Activated T-cell treated with anti-CD3 and anti-CD28 coated beads for 48 hours (primary cell): Measurements from ENCODE around the gene TGFBRAP1.

Experiments
- DNase-seq: peaks from one replicate; pipeline ENCODE4 v3.0.0-alpha.2; 2020; ENCODE audit warnings: low read depth

Gene TGFBRAP1

GRCh38 chr2:105317937-105318336 is 11.6 kb downstream of the TGFBRAP1 start:
- no peak for DNase-seq

- DNase-seq, result no peak
Observed at GRCh38 chr2:105315314-105315713, 14.2 kb downstream of the TGFBRAP1 start.

DNA sequence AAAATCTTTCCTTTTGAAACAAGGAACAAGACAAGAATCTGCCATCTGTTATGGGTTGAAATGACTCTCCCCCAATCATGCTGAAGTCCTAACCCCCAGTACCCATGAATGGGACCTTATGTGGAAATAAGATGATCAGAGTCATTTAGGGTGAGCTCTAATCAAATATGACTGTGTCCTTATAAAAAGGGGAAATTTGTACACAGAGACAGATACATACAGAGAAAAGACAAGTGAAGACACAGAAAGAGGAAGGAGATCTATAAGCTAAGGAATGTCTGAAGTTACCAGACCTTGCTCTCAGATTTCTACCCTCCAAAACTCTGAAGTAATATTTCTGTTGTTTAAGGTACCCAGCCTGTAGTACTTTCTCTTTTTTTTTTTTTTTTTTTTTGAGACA is 15.7 kb downstream of the TGFBRAP1 start:
- DNase-seq, result no peak

GRCh38 chr2:105309147-105309545 is 20.4 kb downstream of the TGFBRAP1 start:
- DNase-seq, result no peak

DNA sequence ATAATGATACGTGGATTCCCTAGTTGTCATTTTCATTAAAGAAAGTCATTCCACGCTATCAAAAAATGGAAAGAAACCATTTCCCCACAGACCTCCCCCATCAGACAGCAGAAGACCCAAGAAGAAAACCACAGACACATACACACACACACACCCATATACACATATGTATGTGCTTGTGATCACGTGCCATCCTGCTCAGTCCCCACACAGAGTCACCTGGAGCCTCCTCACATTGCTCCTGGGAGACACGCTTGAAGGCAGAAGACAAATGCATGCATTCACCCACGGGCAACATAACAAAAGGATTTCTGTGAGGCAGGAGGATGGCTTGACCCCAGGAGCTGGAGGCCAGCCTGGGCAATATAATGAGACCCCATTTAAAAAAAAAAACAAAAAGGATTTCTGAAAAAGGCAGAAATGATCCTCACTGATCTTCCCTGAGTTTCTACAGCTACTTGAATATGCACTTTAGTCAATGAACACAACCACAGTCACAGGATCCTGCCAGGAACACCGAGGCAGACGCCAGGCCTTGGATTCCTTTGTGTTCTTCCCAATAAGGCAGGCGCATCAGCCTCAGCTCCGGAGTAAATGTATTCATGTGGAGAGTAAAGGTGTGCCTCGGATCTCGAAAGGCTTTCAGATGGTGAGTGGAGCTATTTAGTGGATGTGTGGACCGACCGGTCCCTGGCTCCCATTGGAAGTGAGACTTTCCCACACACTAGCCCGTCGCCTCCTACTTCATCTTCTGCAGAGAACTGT is 21.0 kb downstream of the TGFBRAP1 start:
- no peak for DNase-seq

- DNase-seq, result no peak
Observed at GRCh38 chr2:105307962-105308361, 21.6 kb downstream of the TGFBRAP1 start.

- DNase-seq, result no peak
Observed at GRCh38 chr2:105307550-105307949, 22.0 kb downstream of the TGFBRAP1 start.

DNA sequence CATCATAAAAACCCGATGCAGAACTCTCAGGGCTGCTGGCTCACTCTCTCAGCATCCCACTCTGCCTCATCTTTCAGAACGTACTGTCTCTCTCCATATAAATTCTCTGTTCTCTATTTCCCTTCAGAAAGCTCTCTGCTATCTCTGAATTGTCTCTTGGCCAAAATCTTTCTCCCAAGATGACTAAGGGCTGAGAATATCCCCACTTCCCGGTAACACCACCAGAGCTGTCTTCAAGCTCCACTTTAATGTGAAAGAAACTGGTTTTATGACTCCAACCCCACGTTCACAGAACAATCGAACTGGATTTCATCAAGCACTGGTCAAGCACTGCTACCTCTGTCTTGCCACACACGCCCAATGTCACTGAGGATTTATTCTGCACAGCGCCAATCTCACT is 22.4 kb downstream of the TGFBRAP1 start:
- DNase-seq, result no peak

GRCh38 chr2:105301646-105302045 is 27.9 kb downstream of the TGFBRAP1 start:
- no peak for DNase-seq

GRCh38 chr2:105299290-105299689 is 30.2 kb downstream of the TGFBRAP1 start:
- no peak for DNase-seq

DNA sequence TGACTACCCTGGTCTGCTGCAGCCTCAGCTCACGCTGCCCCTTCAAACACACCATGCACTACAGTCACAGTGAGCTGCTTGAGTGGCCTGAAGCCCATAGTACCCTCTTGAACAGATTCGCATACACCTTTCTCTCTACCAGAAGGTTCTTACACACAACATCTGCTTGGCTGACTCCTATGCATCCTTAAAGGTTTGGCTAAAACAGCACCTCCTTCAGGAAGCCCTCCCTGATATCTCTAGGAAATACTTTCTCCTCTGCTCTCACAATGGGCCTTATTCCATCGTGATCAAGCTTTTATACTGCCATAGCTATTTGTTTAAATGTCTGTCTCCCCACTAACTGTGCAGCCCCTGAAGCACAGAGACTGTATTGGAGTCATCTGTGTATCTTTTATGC is 31.5 kb downstream of the TGFBRAP1 start:
- no peak for DNase-seq

GRCh38 chr2:105297216-105297615 is 32.3 kb downstream of the TGFBRAP1 start:
- no peak for DNase-seq

GRCh38 chr2:105296017-105296611 is 33.4 kb downstream of the TGFBRAP1 start:
- DNase-seq, result no peak

- DNase-seq, result no peak
Observed at GRCh38 chr2:105294844-105295481, 34.6 kb downstream of the TGFBRAP1 start.

GRCh38 chr2:105294046-105294445 is 35.5 kb downstream of the TGFBRAP1 start:
- DNase-seq, result no peak

DNA sequence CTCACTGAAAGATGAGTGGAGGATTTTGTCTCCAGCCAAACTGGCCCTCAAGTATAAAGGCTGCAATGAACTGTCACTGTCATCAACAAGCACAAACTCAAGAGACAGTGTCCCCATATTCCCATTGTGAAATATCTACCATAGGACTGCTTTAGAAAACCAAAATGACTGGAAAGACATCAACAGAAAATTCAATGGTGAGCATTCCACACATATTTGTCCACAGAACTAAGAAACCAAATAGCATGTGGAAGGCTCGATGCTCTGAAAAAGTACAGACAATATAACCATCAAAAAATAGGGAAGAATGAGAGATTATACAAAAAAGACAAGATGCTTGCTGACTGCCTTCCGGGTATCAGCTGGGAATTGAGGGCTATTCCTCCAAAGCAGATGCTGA is 37.6 kb downstream of the TGFBRAP1 start:
- no peak for DNase-seq

GRCh38 chr2:105290981-105291660 is 38.4 kb downstream of the TGFBRAP1 start:
- no peak for DNase-seq

- DNase-seq, result no peak
Observed at GRCh38 chr2:105288133-105288532, 41.4 kb downstream of the TGFBRAP1 start.

- peak; percentile 27 for DNase-seq
Observed at GRCh38 chr2:105287692-105288091, 41.8 kb downstream of the TGFBRAP1 start.

DNA sequence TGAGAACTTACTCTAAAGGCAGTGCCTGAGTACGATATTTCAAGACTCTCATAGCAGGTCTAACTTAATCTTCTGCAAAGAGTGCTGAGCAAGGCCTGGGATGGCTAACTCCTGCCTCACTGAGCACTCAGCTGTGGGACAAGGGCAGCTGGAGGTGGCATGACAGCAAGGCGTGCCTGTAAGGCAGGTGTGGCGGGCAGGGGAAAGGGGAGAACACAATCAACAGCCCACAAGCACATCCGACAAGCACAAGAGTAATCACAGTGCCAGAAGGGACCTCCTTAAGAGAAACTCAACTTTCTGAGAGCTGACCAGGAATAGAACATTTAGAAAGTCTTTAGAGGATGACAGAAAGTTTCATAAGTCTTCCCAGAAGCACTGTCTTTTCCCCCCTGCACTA is 46.0 kb downstream of the TGFBRAP1 start:
- no peak for DNase-seq

DNA sequence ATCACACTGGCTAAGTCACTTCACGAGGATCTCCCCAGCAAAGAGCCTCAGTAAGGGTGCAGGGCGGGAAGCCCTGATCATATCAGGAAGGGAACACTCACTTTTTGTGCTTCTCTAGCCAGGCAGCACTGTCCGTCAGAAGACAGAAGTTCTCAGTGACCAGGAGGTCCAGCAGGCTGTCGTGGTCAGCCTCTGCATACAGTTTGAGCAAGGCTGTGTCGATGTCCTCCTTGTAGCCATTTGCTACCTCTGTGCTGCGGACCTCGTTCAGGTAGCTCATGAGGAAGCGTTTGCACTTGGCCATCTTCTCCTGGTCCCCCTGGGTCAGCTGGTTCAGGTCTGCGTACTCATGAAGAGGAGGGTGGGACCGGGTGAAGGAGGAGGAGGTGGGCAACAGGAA is 49.3 kb downstream of the TGFBRAP1 start:
- no peak for DNase-seq

GRCh38 chr2:105279126-105279525 is 50.4 kb downstream of the TGFBRAP1 start:
- DNase-seq, result no peak

DNA sequence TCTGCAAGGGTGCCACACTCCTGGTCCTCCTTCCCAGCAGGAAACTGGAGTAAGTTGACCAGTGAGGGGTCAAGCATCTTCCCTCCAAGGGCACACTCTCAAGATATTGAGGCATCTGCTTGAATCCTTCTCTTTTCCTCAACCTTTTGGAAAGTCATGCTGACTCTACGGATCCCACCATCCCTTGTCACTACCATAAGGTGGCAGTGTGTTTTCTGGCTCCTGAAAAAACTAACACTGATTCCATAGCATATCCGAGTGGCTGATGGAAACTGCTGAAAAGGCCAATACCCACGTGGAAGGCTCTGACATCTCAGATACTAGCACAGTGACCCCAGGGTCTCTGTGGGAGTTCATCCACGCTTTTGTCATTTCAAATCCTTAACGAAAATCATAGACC is 50.9 kb downstream of the TGFBRAP1 start:
- DNase-seq, result no peak
